ENCODE measurements around the gene PRPH2. TPM values are rescaled to one million over a fixed set of nuclear protein-coding genes. Genes with fewer than 3 reads are reported as not detected.

The PRPH2 gene
- total RNA-seq, 1 experiment from 2014 or later: 1.0 TPM

GRCh38 chr6:42746463-42747391 lies 24.3 kb upstream of the PRPH2 start:
- ChIA-PET POLR2A (interaction anchor here (0.6 to 5.0 kb wide), 25 partner anchors 10 to 1496 kb away, joined by 3 to 42 read pairs (median 5); partner anchors contain the start of genes BICRAL, C6orf132 and RPL7L1), CTCF (interaction anchor here (0.6 to 4.0 kb wide), 12 partner anchors 17 to 183 kb away, joined by 3 to 18 read pairs (median 4); partner anchors contain the start of genes RPL7L1 and UBR2)
- Mint-ChIP-seq H3K27me3 (ENCODE audit: low read depth) (no peaks in the 10 kb centered on the region), H3K4me1 (peaks cover 18% of the 10 kb centered on the region), H3K9me3 (no peaks in the 10 kb centered on the region), H3K27ac (peak overlapping the region; percentile 87), H3K4me3 (peak overlapping the region; percentile 100), H3K36me3 (peaks cover 2% of the 10 kb centered on the region)
- DNase-seq (ENCODE audit: low spot score) (peak; percentile 87), ATAC-seq (peak; percentile 79)
- peak; percentile 61; the same call in 1 of the 2 replicates for TF ChIP-seq SMAD3 (CRISPR knock-in tag; IDR thresholded peaks at IDR 0.05; ENCODE audit: borderline replicate concordance)
- no peak for TF ChIP-seq CBFB (CRISPR knock-in tag; IDR thresholded peaks at IDR 0.05; ENCODE audit: low read depth)
- TF ChIP-seq FOXP1 (CRISPR knock-in tag; IDR thresholded peaks at IDR 0.05; ENCODE audit: borderline replicate concordance): no peak; the same call in 1 of the 2 replicates
- no peak for TF ChIP-seq ZNF317 (CRISPR knock-in tag; IDR thresholded peaks at IDR 0.05; ENCODE audit: borderline replicate concordance, low read depth)
- TF ChIP-seq PRDM15 (CRISPR knock-in tag; IDR thresholded peaks at IDR 0.05): 0 out of 2 replicates have a peak, but pooled peaks have one; percentile 12
- peak; percentile 28; the same call in 1 of the 2 replicates for TF ChIP-seq CREM (CRISPR knock-in tag; IDR thresholded peaks at IDR 0.05)
- no peak for TF ChIP-seq NFE2L1 (CRISPR knock-in tag; IDR thresholded peaks at IDR 0.05)
- TF ChIP-seq ZNF263 (CRISPR knock-in tag; IDR thresholded peaks at IDR 0.05; ENCODE audit: low read depth): no peak
- no peak for TF ChIP-seq ZNF671 (CRISPR knock-in tag; IDR thresholded peaks at IDR 0.05)
- no peak for TF ChIP-seq GTF2I (CRISPR knock-in tag; conservative IDR thresholded peaks at IDR 0.05)
- peak; percentile 50; the same call in 1 of the 2 replicates for TF ChIP-seq FOXP4 (CRISPR knock-in tag; IDR thresholded peaks at IDR 0.05)
- TF ChIP-seq ESRRA (CRISPR knock-in tag; IDR thresholded peaks at IDR 0.05; ENCODE audit: borderline replicate concordance): no peak
- no peak for TF ChIP-seq GRHL2 (CRISPR knock-in tag; IDR thresholded peaks at IDR 0.05; ENCODE audit: insufficient replicate concordance, severe bottlenecking)
- no peak for TF ChIP-seq E2F4 (CRISPR knock-in tag; IDR thresholded peaks at IDR 0.05; ENCODE audit: borderline replicate concordance, low read depth)
- TF ChIP-seq TEAD1 (CRISPR knock-in tag; IDR thresholded peaks at IDR 0.05): peak; percentile 12; the same call in 1 of the 2 replicates
- TF ChIP-seq EMX1 (CRISPR knock-in tag; IDR thresholded peaks at IDR 0.05): no peak
- TF ChIP-seq JAZF1 (CRISPR knock-in tag; IDR thresholded peaks at IDR 0.05): no peak
- no peak for TF ChIP-seq ZNF138 (CRISPR knock-in tag; conservative IDR thresholded peaks at IDR 0.05)
- TF ChIP-seq E2F5 (CRISPR knock-in tag; IDR thresholded peaks at IDR 0.05): no peak
- no peak for TF ChIP-seq NR1H2 (CRISPR knock-in tag; IDR thresholded peaks at IDR 0.05)
- TF ChIP-seq ATF1 (CRISPR knock-in tag; IDR thresholded peaks at IDR 0.05): no peak
- TF ChIP-seq KAT7 (CRISPR knock-in tag; IDR thresholded peaks at IDR 0.05; ENCODE audit: borderline replicate concordance): no peak
- TF ChIP-seq ZNF416 (CRISPR knock-in tag; IDR thresholded peaks at IDR 0.05): no peak
- TF ChIP-seq ZNF423 (CRISPR knock-in tag; IDR thresholded peaks at IDR 0.05): no peak
- no peak for TF ChIP-seq OVOL2 (CRISPR knock-in tag; IDR thresholded peaks at IDR 0.05; ENCODE audit: borderline replicate concordance)
- no peak for TF ChIP-seq SMAD4 (CRISPR knock-in tag; IDR thresholded peaks at IDR 0.05)
- TF ChIP-seq ZNF219 (CRISPR knock-in tag; IDR thresholded peaks at IDR 0.05; ENCODE audit: borderline replicate concordance): 0 out of 2 replicates have a peak, but pooled peaks have one; percentile 25
- TF ChIP-seq RELA (CRISPR knock-in tag; IDR thresholded peaks at IDR 0.05; ENCODE audit: borderline replicate concordance): no peak
- 0 out of 2 replicates have a peak, but pooled peaks have one; percentile 24 for TF ChIP-seq ZBTB21 (CRISPR knock-in tag; IDR thresholded peaks at IDR 0.05; ENCODE audit: borderline replicate concordance)
- TF ChIP-seq ZMAT4 (CRISPR knock-in tag; IDR thresholded peaks at IDR 0.05): no peak
